ENCODE results near the gene C9.

DNA sequence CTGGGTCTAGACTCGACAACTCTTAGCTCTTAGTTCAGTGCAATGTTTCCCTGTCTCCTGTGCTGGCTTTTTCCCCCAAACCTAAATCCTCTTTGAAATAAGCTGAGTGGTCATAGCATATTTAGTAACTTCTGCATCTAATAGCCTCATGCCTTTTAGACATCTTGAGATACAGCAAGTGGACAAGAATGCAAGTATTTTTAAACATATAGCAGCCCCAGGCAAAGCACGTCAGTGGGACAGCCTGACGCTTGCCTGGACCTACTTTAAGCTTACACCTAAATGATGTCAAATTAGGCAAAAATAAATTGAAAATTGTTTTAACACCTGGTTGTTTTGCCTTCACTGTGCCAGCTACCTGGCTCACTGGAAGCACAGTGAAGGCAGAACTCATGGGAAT is 8.0 kb downstream of the C9 start:
- TF ChIP-seq, protein P1, sequence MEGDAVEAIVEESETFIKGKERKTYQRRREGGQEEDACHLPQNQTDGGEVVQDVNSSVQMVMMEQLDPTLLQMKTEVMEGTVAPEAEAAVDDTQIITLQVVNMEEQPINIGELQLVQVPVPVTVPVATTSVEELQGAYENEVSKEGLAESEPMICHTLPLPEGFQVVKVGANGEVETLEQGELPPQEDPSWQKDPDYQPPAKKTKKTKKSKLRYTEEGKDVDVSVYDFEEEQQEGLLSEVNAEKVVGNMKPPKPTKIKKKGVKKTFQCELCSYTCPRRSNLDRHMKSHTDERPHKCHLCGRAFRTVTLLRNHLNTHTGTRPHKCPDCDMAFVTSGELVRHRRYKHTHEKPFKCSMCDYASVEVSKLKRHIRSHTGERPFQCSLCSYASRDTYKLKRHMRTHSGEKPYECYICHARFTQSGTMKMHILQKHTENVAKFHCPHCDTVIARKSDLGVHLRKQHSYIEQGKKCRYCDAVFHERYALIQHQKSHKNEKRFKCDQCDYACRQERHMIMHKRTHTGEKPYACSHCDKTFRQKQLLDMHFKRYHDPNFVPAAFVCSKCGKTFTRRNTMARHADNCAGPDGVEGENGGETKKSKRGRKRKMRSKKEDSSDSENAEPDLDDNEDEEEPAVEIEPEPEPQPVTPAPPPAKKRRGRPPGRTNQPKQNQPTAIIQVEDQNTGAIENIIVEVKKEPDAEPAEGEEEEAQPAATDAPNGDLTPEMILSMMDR (IDR thresholded peaks at IDR 0.05; ENCODE audit: low read depth, low read length, poor library complexity, severe bottlenecking): no peak
- no peak for TF ChIP-seq EZH2phosphoT487 (IDR thresholded peaks at IDR 0.05; ENCODE audit: borderline replicate concordance, low read length)

Measured in DOHH2 (cell line).